CD4-positive, alpha-beta T cell treated with Interleukin-4 for 1 hour (primary cell): Measurements from ENCODE around the gene LYPD1.
A peak's percentile ranks its signal among the peaks of the same experiment; 100 is the strongest.

Source experiments
- DNase-seq, 2 donors: peaks; one replicate each; pipeline ENCODE4 v3.0.0-alpha.2; 2020 to 2022

Gene LYPD1

GRCh38 chr2:132668189-132668823 lies 1.7 kb downstream of the LYPD1 start:
- no peak for DNase-seq

- no peak for DNase-seq
Observed at GRCh38 chr2:132667706-132668105, 2.3 kb downstream of the LYPD1 start.

GRCh38 chr2:132665401-132666140 lies 4.4 kb downstream of the LYPD1 start:
- no peak for DNase-seq

- DNase-seq, result no peak
Observed at GRCh38 chr2:132664096-132664495, 5.9 kb downstream of the LYPD1 start.

GRCh38 chr2:132662732-132663131 lies 7.3 kb downstream of the LYPD1 start:
- DNase-seq, result no peak

GRCh38 chr2:132659331-132659730 lies 10.7 kb downstream of the LYPD1 start:
- no peak for DNase-seq

- DNase-seq, result no peak
Observed at GRCh38 chr2:132656266-132656975, 13.6 kb downstream of the LYPD1 start.

- no peak for DNase-seq
Observed at GRCh38 chr2:132654968-132655367, 15.0 kb downstream of the LYPD1 start.

- no peak for DNase-seq
Observed at GRCh38 chr2:132654335-132654734, 15.7 kb downstream of the LYPD1 start.

- no peak for DNase-seq
Observed at GRCh38 chr2:132652474-132652873, 17.5 kb downstream of the LYPD1 start.

- no peak for DNase-seq
Observed at GRCh38 chr2:132651115-132652045, 18.6 kb downstream of the LYPD1 start.

GRCh38 chr2:132646540-132647108 lies 23.4 kb downstream of the LYPD1 start:
- DNase-seq, result no peak

GRCh38 chr2:132645722-132646539 lies 24.1 kb downstream of the LYPD1 start:
- DNase-seq, result peak in 1 of 2 donors; percentile 29

- no peak for DNase-seq
Observed at GRCh38 chr2:132645176-132645575, 24.8 kb downstream of the LYPD1 start.

GRCh38 chr2:132642415-132642814 lies 27.6 kb downstream of the LYPD1 start:
- DNase-seq, result no peak

- no peak for DNase-seq
Observed at GRCh38 chr2:132641819-132642218, 28.2 kb downstream of the LYPD1 start.

- DNase-seq, result no peak
Observed at GRCh38 chr2:132640116-132640515, 29.9 kb downstream of the LYPD1 start.

- no peak for DNase-seq
Observed at GRCh38 chr2:132638313-132639040, 31.5 kb downstream of the LYPD1 start.

GRCh38 chr2:132636346-132636745 lies 33.7 kb downstream of the LYPD1 start:
- no peak for DNase-seq

- DNase-seq, result no peak
Observed at GRCh38 chr2:132633635-132634034, 36.4 kb downstream of the LYPD1 start.
